ENCODE data around the gene ZSWIM8.
"Not testable (repeated sequence)": the region's sequence is repeated elsewhere in the genome, so short reads cannot be mapped to it uniquely, and the experiment has no call there.

Gene ZSWIM8

GRCh38 chr10:73795491-73795890 lies 10.1 kb downstream of the ZSWIM8 start:
- DNase-seq, CTCF ChIA-PET, H3K4me3 Mint-ChIP-seq, H3K27ac Mint-ChIP-seq, H3K9me3 Mint-ChIP-seq, H3K4me1 Mint-ChIP-seq, H3K27me3 Mint-ChIP-seq: not testable (repeated sequence)
- H3K36me3 Mint-ChIP-seq = peaks cover 51% of the 10 kb centered on the region

GRCh38 chr10:73796035-73796434 lies 10.6 kb downstream of the ZSWIM8 start:
- not testable (repeated sequence) for H3K4me3 Mint-ChIP-seq, H3K27me3 Mint-ChIP-seq, H3K27ac Mint-ChIP-seq, DNase-seq, H3K4me1 Mint-ChIP-seq, H3K9me3 Mint-ChIP-seq
- peaks cover 49% of the 10 kb centered on the region for H3K36me3 Mint-ChIP-seq
- CTCF ChIA-PET = interaction anchor here (1.5 kb wide), 1 partner anchor 84 kb away, joined by 3 read pairs; no protein-coding TSS in a partner anchor

- Mint-ChIP-seq H3K4me1 (no peaks in the 10 kb centered on the region), H3K27ac (no peak overlapping the region), H3K4me3 (no peak overlapping the region), H3K36me3 (peaks cover 49% of the 10 kb centered on the region), H3K9me3 (no peaks in the 10 kb centered on the region), H3K27me3 (no peaks in the 10 kb centered on the region)
- no peak for DNase-seq
- CTCF ChIA-PET = interaction anchor here (1.5 kb wide), 1 partner anchor 83 kb away, joined by 3 read pairs; no protein-coding TSS in a partner anchor
These were observed 11.4 kb downstream of the ZSWIM8 start for GRCh38 chr10:73796766-73797165.

GRCh38 chr10:73797324-73798025 lies 12.1 kb downstream of the ZSWIM8 start:
- no peak overlapping the region for H3K27ac Mint-ChIP-seq
- DNase-seq = no peak
- no peaks in the 10 kb centered on the region for H3K27me3 Mint-ChIP-seq
- H3K36me3 Mint-ChIP-seq = peaks cover 53% of the 10 kb centered on the region
- no peaks in the 10 kb centered on the region for H3K9me3 Mint-ChIP-seq
- no peak overlapping the region for H3K4me3 Mint-ChIP-seq
- CTCF ChIA-PET = interaction anchor here (1.5 kb wide), 1 partner anchor 82 kb away, joined by 3 read pairs; no protein-coding TSS in a partner anchor
- no peaks in the 10 kb centered on the region for H3K4me1 Mint-ChIP-seq

GRCh38 chr10:73798087-73798486 lies 12.7 kb downstream of the ZSWIM8 start:
- no peaks in the 10 kb centered on the region for H3K4me1 Mint-ChIP-seq
- no peak overlapping the region for H3K27ac Mint-ChIP-seq
- H3K9me3 Mint-ChIP-seq = no peaks in the 10 kb centered on the region
- H3K36me3 Mint-ChIP-seq = peaks cover 54% of the 10 kb centered on the region
- CTCF ChIA-PET = no interaction called here
- H3K4me3 Mint-ChIP-seq = no peak overlapping the region
- no peak for DNase-seq
- H3K27me3 Mint-ChIP-seq = no peaks in the 10 kb centered on the region

- CTCF ChIA-PET = no interaction called here
- peaks cover 6% of the 10 kb centered on the region for H3K4me1 Mint-ChIP-seq
- no peak for DNase-seq
- no peak overlapping the region for H3K4me3 Mint-ChIP-seq
- H3K27me3 Mint-ChIP-seq = no peaks in the 10 kb centered on the region
- peaks cover 56% of the 10 kb centered on the region for H3K36me3 Mint-ChIP-seq
- no peak overlapping the region for H3K27ac Mint-ChIP-seq
- H3K9me3 Mint-ChIP-seq = no peaks in the 10 kb centered on the region
These were observed 13.6 kb downstream of the ZSWIM8 start for GRCh38 chr10:73798927-73799560.

- Mint-ChIP-seq H3K9me3 (no peaks in the 10 kb centered on the region), H3K4me3 (no peak overlapping the region), H3K27me3 (no peaks in the 10 kb centered on the region), H3K36me3 (peaks cover 52% of the 10 kb centered on the region), H3K27ac (no peak overlapping the region), H3K4me1 (peaks cover 7% of the 10 kb centered on the region)
- DNase-seq = no peak
- CTCF ChIA-PET = interaction anchor here (1.7 kb wide), 1 partner anchor 28 kb away, joined by 4 read pairs; a partner anchor contains a TSS
These were observed 14.6 kb downstream of the ZSWIM8 start for GRCh38 chr10:73799899-73800559.

- peaks cover 49% of the 10 kb centered on the region for H3K36me3 Mint-ChIP-seq
- no peaks in the 10 kb centered on the region for H3K27me3 Mint-ChIP-seq
- no peaks in the 10 kb centered on the region for H3K9me3 Mint-ChIP-seq
- peaks cover 11% of the 10 kb centered on the region for H3K4me1 Mint-ChIP-seq
- H3K4me3 Mint-ChIP-seq = no peak overlapping the region
- no peak overlapping the region for H3K27ac Mint-ChIP-seq
- no peak for DNase-seq
- CTCF ChIA-PET = interaction anchor here (1.7 kb wide), 1 partner anchor 28 kb away, joined by 4 read pairs; a partner anchor contains a TSS
These were observed 15.3 kb downstream of the ZSWIM8 start for GRCh38 chr10:73800560-73801252.

GRCh38 chr10:73801253-73801590 lies 15.8 kb downstream of the ZSWIM8 start:
- CTCF ChIA-PET = interaction anchor here (0.7 to 1.7 kb wide), 2 partner anchors 18 to 29 kb away, joined by 3 to 4 read pairs; a partner anchor contains a TSS
- DNase-seq = no peak
- Mint-ChIP-seq H3K9me3 (no peaks in the 10 kb centered on the region), H3K27me3 (no peaks in the 10 kb centered on the region), H3K4me3 (no peak overlapping the region), H3K36me3 (peaks cover 51% of the 10 kb centered on the region), H3K4me1 (peaks cover 16% of the 10 kb centered on the region), H3K27ac (peak overlapping the region; percentile 58)

- H3K27ac Mint-ChIP-seq = no peak overlapping the region
- no peaks in the 10 kb centered on the region for H3K27me3 Mint-ChIP-seq
- H3K4me1 Mint-ChIP-seq = peaks cover 28% of the 10 kb centered on the region
- H3K36me3 Mint-ChIP-seq = peaks cover 55% of the 10 kb centered on the region
- no peaks in the 10 kb centered on the region for H3K9me3 Mint-ChIP-seq
- no peak for DNase-seq
- no peak overlapping the region for H3K4me3 Mint-ChIP-seq
- CTCF ChIA-PET = no interaction called here
These were observed 17.0 kb downstream of the ZSWIM8 start for GRCh38 chr10:73802276-73802991.

- H3K4me3 Mint-ChIP-seq = no peak overlapping the region
- no peak for DNase-seq
- H3K9me3 Mint-ChIP-seq = no peaks in the 10 kb centered on the region
- H3K4me1 Mint-ChIP-seq = peaks cover 40% of the 10 kb centered on the region
- H3K27me3 Mint-ChIP-seq = no peaks in the 10 kb centered on the region
- CTCF ChIA-PET = interaction anchor here (0.6 to 1.0 kb wide), 2 partner anchors 18 to 30 kb away, joined by 3 read pairs; no protein-coding TSS in a partner anchor
- peaks cover 60% of the 10 kb centered on the region for H3K36me3 Mint-ChIP-seq
- peak overlapping the region; percentile 77 for H3K27ac Mint-ChIP-seq
These were observed 18.4 kb downstream of the ZSWIM8 start for GRCh38 chr10:73803680-73804286.

GRCh38 chr10:73806176-73806950 lies 21.0 kb downstream of the ZSWIM8 start:
- Mint-ChIP-seq H3K4me3 (no peak overlapping the region), H3K27ac (peak overlapping the region; percentile 54), H3K36me3 (peaks cover 68% of the 10 kb centered on the region), H3K4me1 (peaks cover 58% of the 10 kb centered on the region), H3K27me3 (no peaks in the 10 kb centered on the region), H3K9me3 (no peaks in the 10 kb centered on the region)
- CTCF ChIA-PET = interaction anchor here (0.8 kb wide), 1 partner anchor 42 kb away, joined by 3 read pairs; no protein-coding TSS in a partner anchor
- no peak for DNase-seq

- Mint-ChIP-seq H3K4me3 (no peak overlapping the region), H3K27ac (no peak overlapping the region), H3K27me3 (no peaks in the 10 kb centered on the region), H3K4me1 (peaks cover 62% of the 10 kb centered on the region), H3K36me3 (peaks cover 61% of the 10 kb centered on the region), H3K9me3 (no peaks in the 10 kb centered on the region)
- CTCF ChIA-PET = no interaction called here
- no peak for DNase-seq
These were observed 22.1 kb downstream of the ZSWIM8 start for GRCh38 chr10:73807471-73807870.
